Stimulated activated CD8-positive, alpha-beta memory T cell treated with anti-CD3 and anti-CD28 coated beads, Interleukin-4, amount 100 ng/mL, for 1 hour (primary cell): Measurements from ENCODE around the gene ADGRB3.
"Not testable (repeated sequence)": the region's sequence is repeated elsewhere in the genome, so short reads cannot be mapped to it uniquely, and the experiment has no call there.

Experiments used
- DNase-seq, 2 donors: peaks; one replicate each; pipeline ENCODE4 v3.0.0-alpha.2; 2020; ENCODE audit warnings: low read depth in 2 of 2, low spot score in 1 of 2

ADGRB3 gene

GRCh38 chr6:69217343-69217742, 582.3 kb downstream of the ADGRB3 start:
- no peak for DNase-seq

- DNase-seq: no peak
Measured at GRCh38 chr6:69220375-69220774, 585.3 kb downstream of the ADGRB3 start.

- no peak for DNase-seq
Measured at GRCh38 chr6:69232008-69232407, 596.9 kb downstream of the ADGRB3 start.

GRCh38 chr6:69232496-69232895, 597.4 kb downstream of the ADGRB3 start:
- no peak for DNase-seq

DNA sequence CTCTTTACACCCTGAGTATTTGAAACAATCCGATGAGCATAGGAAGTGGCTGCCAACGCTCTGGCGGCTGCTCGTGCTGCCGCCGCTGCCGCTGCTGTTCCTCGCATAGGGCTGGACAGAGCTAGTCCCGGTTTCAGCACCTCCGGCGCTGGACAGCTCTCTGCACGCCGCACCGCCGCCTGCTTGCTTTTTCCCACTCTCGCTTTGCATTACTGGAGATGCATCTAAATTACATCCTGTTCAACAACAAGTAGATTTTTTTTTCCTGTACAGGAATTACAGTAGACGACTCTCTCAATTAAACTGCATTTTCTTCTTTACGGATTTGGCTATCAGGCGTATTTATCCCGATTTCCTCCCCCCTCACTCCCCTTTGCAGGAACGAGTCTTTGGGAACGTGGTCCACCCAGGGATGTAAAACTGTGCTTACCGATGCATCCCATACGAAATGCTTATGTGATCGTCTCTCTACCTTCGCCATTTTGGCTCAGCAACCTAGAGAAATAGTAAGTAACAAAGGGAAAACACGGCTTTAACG, 597.9 kb downstream of the ADGRB3 start:
- DNase-seq: no peak

GRCh38 chr6:69238067-69238466, 603.0 kb downstream of the ADGRB3 start:
- DNase-seq: no peak

GRCh38 chr6:69246983-69247382, 611.9 kb downstream of the ADGRB3 start:
- DNase-seq: no peak

DNA sequence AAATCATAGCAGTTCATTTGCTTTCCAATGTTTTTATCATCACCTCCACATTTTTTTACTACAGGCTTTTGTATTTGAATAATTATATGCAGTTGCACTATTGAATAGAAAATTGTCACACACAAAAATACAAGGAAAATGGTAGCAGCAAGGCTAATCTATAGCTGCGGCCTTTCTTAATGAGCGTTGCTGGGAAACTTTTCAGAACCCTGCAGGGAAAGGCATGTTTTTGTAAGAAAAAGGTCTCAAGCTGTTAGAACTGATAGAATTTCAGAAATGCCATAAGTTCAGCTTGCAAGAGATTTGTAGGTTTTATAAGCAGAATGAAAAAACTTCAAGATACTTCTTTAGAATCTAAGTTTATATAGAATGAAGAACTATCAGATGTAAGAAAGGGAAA, 625.9 kb downstream of the ADGRB3 start:
- DNase-seq: no peak

DNA sequence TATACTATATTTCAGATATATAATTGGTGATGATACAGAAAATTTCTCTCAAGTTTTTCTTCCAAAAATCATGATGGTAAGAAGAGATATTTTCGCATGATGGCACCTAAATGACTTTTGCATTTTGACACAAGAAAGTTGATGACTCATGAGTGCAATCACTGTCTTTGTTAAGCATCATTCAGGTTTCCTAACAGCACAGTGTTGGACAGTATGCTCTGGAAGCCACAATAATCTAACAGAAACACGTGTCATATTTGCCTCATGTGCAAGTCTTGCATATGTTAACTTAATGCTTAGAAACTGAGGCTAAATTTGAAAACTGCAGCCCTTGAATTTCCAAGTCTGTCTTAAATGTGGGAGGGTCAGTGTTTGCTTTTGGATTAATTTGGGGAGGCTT, 628.2 kb downstream of the ADGRB3 start:
- DNase-seq: no peak

DNA sequence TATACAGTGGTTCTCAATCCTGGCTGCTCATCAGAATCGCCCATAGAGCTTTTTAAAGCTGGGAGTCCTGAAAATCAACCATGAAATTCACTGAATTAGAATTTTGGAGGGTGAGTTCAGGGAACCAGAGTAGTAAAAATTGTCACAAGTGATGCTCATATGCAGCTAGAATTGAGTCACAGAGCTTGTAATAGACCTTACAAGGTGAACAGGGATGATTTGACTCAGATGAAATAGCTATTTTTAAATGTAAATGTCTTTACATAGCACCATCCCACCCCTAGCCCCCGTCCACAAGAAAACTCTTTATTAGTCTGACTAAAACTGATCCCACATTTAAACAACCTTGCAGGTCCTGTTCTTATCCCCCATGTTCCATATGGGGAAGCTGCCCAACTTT, 630.0 kb downstream of the ADGRB3 start:
- no peak for DNase-seq

GRCh38 chr6:69265706-69266105, 630.6 kb downstream of the ADGRB3 start:
- DNase-seq: no peak

DNA sequence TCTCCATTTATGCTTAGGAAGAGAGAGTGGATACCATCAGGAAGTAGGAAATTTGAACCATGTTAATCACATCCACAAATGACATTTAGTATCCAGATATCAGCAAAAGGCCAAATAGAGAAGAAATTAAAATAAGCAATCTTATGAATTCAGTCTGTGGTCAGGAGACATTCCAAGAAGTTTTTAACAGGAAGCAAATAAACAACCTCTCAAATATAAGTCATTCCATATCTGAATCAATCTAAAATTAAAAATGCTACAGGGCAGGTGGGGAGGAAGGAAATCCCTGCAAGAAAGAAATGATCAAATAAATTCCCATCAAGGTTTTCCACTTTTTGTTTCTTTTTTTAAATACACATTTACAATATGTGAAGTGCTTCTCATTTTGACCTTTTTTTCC, 641.1 kb downstream of the ADGRB3 start:
- no peak for DNase-seq

- no peak for DNase-seq
Measured at GRCh38 chr6:69279805-69280204, 644.7 kb downstream of the ADGRB3 start.

DNA sequence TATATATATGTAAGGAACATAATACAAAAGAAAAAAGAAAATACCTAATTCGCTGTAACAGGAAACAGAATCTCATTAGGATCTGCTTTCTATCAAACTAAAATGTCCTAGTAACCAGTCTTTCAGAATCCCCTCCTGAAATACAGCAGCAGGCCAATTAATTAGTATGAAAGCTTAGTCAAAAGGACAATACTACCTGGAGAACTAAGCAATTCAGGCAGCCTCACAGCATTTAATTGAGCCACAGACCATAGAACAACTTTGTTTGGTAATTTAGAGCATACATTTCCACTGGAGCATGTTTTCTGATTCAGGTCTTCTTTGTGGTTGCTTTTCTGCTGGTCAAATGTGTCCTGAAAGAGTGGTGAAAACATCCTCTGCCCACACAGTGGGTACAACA, 645.8 kb downstream of the ADGRB3 start:
- DNase-seq: no peak

DNA sequence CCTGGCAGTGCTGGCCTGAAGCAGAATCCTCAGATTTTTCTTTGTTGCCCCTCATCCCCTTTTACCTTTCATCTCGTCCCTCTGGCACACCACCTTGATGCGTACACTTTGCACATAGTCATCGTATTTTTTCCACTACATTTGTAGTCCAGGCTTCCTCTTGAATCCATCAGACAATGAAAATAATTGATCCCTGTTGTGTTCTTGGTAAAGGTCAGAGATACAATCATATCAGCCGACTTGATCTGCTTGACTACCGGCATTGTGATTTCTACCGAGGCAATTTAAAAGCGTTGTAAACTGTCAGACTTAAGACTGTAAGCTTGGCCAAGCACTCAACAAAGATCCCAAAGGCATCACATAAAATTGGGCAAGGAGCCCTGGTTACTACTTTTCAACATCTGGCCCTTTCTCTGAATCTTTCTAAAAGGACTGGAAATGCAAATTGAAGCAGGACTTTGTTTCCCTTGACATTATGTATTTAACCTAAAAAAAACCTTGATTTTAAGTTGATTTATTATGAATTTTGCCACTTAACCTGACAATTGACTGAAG, 649.2 kb downstream of the ADGRB3 start:
- no peak for DNase-seq

DNA sequence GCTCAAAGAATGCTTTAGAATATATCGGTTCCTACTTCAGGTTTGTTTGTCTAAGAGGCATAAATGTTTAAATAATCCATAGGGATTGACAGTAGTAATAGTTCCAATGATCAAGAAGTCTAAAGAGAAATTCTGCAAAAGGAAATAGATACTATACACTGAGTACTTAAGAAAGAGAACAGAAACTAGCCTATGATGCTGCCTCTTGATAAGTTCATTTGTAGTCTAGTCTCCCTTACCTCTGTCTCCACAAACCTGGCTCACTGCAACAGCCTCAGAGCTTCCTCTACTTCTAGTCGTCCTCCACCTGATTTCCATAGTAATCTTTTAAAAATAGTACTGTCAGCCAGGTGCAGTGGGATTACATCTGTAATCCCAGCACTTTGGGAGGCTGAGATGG, 650.0 kb downstream of the ADGRB3 start:
- DNase-seq: no peak

DNA sequence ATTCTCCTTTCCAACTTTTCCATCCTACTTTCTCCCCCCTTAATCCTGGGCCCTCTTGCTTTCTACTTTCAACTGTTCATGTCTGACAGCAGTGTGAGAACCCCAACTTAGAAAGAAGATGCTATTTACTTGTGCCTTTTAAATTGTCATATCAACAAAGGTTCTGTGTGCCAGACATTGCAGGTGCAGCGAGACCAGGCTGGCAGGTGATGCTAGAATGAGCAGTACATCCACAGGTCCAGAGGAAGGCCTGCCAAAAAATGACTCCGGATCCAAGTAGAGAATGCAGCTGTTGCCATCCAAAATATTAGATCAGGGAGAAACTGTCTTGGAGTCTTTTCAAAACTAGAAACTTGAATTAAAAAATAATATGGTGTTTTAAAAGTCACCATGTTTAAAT, 651.2 kb downstream of the ADGRB3 start:
- DNase-seq: no peak

- not testable (repeated sequence) for DNase-seq
Measured at GRCh38 chr6:69288198-69288597, 653.1 kb downstream of the ADGRB3 start.

GRCh38 chr6:69289689-69290495, 654.8 kb downstream of the ADGRB3 start:
- no peak for DNase-seq

GRCh38 chr6:69293471-69293870, 658.4 kb downstream of the ADGRB3 start:
- DNase-seq: no peak

DNA sequence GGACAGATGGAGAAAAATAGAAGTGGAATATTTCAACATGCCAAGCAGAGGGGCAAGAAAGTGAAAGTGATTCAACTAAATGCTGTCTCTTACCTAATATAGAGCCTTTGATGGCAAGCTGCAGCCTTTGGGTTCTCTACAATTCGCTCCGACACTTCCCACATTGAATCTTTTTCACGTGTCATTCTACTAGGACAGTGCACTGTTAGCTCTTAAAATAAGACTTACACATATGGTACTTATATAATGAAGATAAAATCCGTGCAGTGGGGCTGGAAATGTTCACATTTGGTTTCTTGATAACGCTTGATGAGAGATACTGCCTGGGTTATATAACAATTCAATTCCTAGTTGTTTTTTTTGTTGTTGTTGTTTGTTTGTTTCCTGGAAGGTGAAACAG, 659.3 kb downstream of the ADGRB3 start:
- DNase-seq: no peak

- no peak for DNase-seq
Measured at GRCh38 chr6:69294862-69295261, 659.8 kb downstream of the ADGRB3 start.

- DNase-seq: no peak
Measured at GRCh38 chr6:69303382-69303781, 668.3 kb downstream of the ADGRB3 start.
